HG03342 (cell line): ENCODE results near the gene CCDC87.
"Not testable (repeated sequence)": the region's sequence is repeated elsewhere in the genome, so short reads cannot be mapped to it uniquely, and the experiment has no call there.

Experiments used
- ATAC-seq: cut with Tn5 transposase; IDR thresholded peaks from one replicate; pipeline ENCODE4 v1.9.1; 2021; ENCODE audit warnings: mild to moderate bottlenecking, moderate library complexity; ENCODE audit not compliant: unreplicated experiment

CCDC87 gene

GRCh38 chr11:66617155-66617834 lies 24.4 kb upstream of the CCDC87 start:
- no peak for ATAC-seq

DNA sequence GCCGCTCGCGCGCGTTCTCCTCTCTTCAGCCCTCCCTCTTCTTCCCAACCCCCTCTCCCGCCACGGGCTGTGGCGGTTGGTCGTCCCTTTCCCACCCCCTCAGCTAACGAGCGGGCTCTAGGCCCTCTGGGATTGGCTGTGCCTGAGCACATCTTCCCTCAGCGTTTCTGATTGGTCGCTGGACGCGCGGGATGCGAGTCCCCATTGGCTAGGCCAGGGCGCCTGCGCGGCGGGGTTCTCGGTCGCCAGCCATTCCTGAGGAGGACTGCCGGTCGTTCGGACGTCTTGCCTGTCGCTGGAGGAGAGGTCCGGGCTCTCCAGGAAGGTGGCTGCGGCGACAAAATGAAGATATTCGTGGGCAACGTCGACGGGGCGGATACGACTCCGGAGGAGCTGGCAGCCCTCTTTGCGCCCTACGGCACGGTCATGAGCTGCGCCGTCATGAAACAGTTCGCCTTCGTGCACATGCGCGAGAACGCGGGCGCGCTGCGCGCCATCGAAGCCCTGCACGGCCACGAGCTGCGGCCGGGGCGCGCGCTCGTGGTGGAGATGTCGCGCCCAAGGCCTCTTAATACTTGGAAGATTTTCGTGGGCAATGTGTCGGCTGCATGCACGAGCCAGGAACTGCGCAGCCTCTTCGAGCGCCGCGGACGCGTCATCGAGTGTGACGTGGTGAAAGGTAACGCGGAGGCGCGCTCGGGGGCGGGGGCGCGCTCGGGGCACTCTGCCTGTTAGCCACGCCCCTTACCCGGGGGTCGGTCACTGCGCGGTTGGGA lies 23.7 kb upstream of the CCDC87 start, which contains the start of gene RBM14:
Gene RBM14 (plus strand): TSS at position 252 of the 776 bp plus-strand sequence. CDS start 91 bp downstream, at position 343.
- ATAC-seq = peak; percentile 84

GRCh38 chr11:66614073-66614472 lies 21.2 kb upstream of the CCDC87 start:
- no peak for ATAC-seq

DNA sequence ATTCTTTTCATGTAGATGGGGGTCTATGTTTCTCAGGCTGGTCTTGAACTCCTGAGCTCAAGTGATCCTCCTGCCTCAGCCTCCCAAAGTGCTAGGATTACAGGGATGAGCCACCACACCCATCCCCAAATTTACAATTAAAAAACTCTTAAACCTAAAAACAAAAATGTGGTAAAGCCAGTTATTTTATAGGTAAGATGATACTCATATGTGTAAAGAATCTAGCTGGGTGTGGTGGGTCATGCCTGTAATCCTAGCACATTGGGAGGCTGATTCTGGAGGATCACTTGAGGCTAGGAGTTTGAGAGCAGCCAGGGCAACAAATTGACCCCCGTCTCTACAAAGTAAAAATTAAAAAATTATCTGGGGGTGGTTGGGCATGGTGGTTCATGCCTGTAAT lies 19.6 kb upstream of the CCDC87 start:
- ATAC-seq = no peak

- ATAC-seq = no peak
These were observed 17.1 kb upstream of the CCDC87 start for GRCh38 chr11:66609721-66610617.

DNA sequence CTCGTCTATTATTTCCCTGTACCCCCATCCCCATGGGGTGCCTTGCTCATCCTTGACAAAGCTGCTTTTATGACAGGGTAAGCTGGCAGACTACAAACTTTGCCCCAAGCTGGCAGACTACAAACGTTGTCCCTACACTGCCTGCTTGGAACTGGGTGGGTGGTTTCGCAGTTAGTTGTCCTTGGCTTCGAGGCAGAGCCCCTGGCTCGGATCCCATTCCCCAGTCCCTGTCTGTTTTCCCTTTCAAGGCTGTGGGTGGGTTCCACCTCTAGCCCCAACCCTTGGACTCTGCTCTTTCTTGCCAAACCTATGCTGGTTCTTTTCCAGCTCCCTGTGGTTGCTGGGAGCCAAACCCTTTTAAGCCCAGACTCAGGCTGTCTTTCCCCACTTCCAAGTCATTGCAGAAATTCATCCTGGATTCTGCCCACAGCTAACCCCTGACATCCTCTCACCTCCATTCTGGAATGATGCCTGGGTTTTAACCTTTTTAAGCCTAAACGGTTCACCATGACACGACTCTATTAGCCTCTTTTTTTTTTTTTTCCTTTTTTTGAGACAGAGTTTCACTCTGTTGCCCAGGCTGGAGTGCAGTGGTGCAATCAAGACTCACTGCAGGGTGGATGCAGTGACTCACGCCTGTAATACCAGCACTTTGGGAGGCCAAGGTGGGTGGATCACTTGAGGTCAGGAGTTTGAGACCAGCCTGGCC lies 14.4 kb upstream of the CCDC87 start:
- ATAC-seq = no peak

DNA sequence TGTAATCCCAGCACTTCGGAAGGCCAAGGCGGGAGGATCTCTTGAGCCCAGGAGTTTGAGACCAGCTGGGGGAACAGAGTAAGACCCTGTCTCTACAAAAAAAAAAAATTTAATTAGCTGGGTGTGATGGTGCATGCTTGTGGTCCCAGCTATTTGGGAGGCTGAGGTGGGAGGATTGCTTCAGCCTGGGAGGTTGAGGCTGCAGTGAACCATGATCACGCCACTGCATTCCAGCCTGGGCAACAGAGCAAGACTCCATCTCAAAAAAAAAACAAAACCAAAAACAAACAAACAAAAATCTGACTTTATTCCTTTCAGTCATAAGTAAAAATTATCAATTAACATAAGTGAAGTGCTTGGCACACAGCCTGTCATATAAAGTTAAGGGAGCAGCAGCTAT lies 13.7 kb upstream of the CCDC87 start:
- ATAC-seq = not testable (repeated sequence)

DNA sequence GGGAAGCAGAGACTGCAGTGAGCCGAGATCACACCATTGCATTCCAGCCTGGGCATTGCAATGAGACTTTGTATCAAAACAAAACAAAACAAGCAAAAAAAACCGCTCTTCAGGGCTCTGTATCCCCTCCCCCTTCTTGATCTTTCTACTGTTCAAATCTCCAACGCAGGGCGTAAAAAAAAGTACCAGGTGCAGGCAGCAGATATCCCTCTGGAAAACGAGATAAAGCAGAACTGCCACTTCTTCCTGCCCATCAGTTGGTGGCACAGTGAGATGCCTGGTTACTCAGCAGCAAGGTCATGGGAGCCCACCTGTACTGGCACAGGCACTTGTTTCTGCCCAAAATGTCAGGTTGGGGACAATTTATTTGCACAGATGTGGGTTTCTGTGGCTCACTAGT lies 11.3 kb upstream of the CCDC87 start:
- ATAC-seq = no peak

DNA sequence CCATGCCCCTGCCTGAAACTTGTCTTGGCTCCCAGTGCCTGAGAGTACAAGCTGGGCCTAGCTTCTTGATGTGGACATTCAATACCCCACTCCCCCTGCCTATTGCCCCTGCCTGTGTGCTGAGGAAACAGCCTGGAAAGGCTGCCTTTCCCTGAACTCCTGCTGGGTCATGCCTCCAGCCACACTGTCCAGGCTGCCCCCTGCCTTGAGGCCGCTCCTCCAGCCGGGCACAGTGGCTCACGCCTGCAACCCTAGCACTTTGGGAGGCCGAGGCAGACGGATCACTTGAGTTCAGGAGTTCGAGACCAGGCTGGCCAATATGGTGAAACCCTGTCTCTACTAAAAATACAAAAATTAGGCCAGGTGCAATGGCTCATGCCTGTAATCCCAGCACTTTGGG lies 10.2 kb upstream of the CCDC87 start:
- ATAC-seq = no peak

GRCh38 chr11:66600631-66601233 lies 7.9 kb upstream of the CCDC87 start:
- ATAC-seq = no peak

DNA sequence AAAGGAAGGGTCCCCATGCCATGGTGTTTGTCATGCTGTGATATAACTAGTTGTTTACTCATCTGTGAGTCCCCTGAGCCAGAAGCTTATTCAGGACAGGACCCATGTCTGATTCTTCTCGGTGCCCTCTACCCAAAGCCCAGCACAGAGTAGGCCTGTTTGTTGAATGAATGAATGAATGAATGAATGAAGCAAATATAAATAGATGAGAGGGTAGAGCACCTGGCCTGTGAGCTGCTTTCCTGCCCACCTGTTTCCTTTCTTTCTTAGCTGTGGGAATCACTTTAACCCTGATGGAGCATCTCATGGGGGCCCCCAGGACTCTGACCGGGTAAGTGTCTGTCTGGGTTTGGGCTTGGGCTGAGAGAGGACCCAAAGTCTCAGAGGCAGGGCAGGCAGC lies 7.4 kb upstream of the CCDC87 start:
- ATAC-seq = no peak

GRCh38 chr11:66598993-66599392 lies 6.1 kb upstream of the CCDC87 start:
- ATAC-seq = no peak

GRCh38 chr11:66595245-66595904 lies 2.5 kb upstream of the CCDC87 start:
- ATAC-seq = no peak

- ATAC-seq = no peak
These were observed 787 bp upstream of the CCDC87 start for GRCh38 chr11:66593650-66594049.

- no peak for ATAC-seq
These were observed 406 bp upstream of the CCDC87 start for GRCh38 chr11:66593303-66593635.

DNA sequence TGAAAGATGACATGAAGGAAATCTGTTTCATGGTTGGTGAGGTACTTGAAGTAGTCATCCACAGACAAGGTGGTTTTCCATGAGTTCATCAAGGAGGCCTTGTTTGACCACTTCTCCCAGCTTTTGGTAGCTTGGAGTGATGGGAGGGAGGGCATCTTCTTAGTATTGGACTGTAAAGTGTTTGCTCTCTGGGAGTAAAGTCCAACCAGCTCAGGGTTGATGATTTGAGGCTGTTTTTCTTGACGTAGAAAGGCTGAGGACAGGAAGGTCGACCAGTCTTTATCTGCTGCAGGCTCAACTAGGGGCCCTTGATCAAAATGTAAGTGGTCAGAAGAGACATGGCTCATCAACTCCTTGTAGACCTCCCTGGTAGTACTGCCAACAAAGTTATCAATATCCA lies 1.7 kb downstream of the CCDC87 start:
- no peak for ATAC-seq

DNA sequence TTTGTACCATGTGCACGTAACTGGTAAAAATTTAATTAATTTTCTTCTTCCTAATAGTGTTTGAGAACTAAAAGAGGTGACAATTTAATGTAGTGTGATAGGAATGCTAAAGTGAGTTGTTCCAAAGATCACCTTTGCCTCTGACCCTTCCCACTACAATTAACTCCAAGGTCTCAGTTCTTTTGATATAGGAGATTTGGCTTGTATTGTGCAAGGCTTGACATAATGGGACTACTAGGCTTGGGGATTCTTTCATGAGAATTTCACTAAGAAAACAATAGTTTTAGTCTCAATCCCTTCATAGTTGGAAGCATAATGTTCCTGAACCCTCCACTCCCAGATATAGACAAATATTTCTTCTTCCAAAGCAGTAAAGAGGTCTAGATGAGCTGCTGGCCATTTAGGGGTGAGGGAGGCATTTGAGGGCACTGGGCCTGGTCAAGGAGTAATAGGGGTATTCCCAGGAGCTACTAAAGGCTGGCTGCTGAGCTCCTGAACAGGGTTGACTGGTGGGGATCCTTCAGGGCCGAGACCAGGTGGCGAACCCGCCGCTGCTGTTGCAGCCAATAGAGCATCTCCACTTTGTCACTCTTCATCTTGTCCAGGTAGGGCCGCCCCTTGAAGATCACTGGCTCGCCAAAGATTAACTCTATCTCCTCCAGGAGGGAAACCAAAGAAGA lies 2.7 kb downstream of the CCDC87 start:
- no peak for ATAC-seq

- not testable (repeated sequence) for ATAC-seq
These were observed 3.5 kb downstream of the CCDC87 start for GRCh38 chr11:66589315-66589714.

- ATAC-seq = no peak
These were observed 6.7 kb downstream of the CCDC87 start for GRCh38 chr11:66586136-66586535.
